Skeletal muscle tissue (tissue), 4 donors: ENCODE data around the gene RPP21. TPM values are rescaled to one million over a fixed set of nuclear protein-coding genes. Genes with fewer than 3 reads are reported as not detected.

Experiments
- H3K27ac ChIP-seq: one replicate; pipeline ENCODE4 v1.7.0; 2013; ENCODE audit warnings: mild to moderate bottlenecking, low read depth, low read length, inconsistent platforms
- H3K27me3 ChIP-seq, 3 donors: one replicate each; pipeline ENCODE4 v1.7.0; 2013; ENCODE audit warnings: low read length in 3 of 3; ENCODE audit not compliant: control insufficient read depth in 3 of 3, insufficient read depth in 3 of 3
- H3K36me3 ChIP-seq, 3 donors: one replicate each; pipeline ENCODE4 v1.7.0; 2013; ENCODE audit warnings: low read length in 3 of 3; ENCODE audit not compliant: control insufficient read depth in 3 of 3, insufficient read depth in 3 of 3
- H3K4me1 ChIP-seq, 3 donors: one replicate each; pipeline ENCODE4 v1.7.0; 2013; ENCODE audit warnings: low read length in 3 of 3, mild to moderate bottlenecking in 3 of 3; ENCODE audit not compliant: control insufficient read depth in 3 of 3, insufficient read depth in 3 of 3
- H3K4me3 ChIP-seq, 3 donors: one replicate each; pipeline ENCODE4 v1.7.0; 2013; ENCODE audit warnings: low read length in 3 of 3
- H3K9ac ChIP-seq, 3 donors: one replicate each; pipeline ENCODE4 v1.7.0; 2013; ENCODE audit warnings: low read length in 3 of 3, mild to moderate bottlenecking in 3 of 3, moderate library complexity in 2 of 3, low read depth in 1 of 3
- H3K9me3 ChIP-seq, 3 donors: one replicate each; pipeline ENCODE4 v1.7.0; 2013; ENCODE audit warnings: low read length in 3 of 3; ENCODE audit not compliant: control insufficient read depth in 3 of 3
- total RNA-seq: library from RNA; depleted of rRNA; stranded (reverse); fragments of >200 nt; gene quantifications from one replicate; pipeline ENCODE4 v1.2.3, GENCODE V29; 2014
- donor health status: Osteomylitis.

Gene RPP21
- total RNA-seq, 1 donor from 2014 or later, result 7.8 TPM

- no peaks in the 10 kb centered on the region for H3K9me3 ChIP-seq
- H3K27me3 ChIP-seq, result no peaks in the 10 kb centered on the region
- no peak overlapping the region for H3K27ac ChIP-seq
- H3K4me1 ChIP-seq, result peaks cover 6 to 8% (median 8%) of the 10 kb centered on the region in 3 donors
- H3K9ac ChIP-seq, result no peak overlapping the region
- H3K36me3 ChIP-seq, result peaks cover 8 to 14% (median 13%) of the 10 kb centered on the region in 3 donors
- H3K4me3 ChIP-seq, result no peak overlapping the region
Measured at GRCh38 chr6:30349421-30350177, 4.6 kb downstream of the RPP21 start.

GRCh38 chr6:30350524-30350923, 5.6 kb downstream of the RPP21 start:
- Histone ChIP-seq H3K27ac (no peak overlapping the region), H3K27me3 (peaks cover 0 to 3% (median 0%) of the 10 kb centered on the region in 3 donors), H3K4me3 (no peak overlapping the region), H3K9me3 (no peaks in the 10 kb centered on the region), H3K36me3 (peaks cover 8 to 14% (median 13%) of the 10 kb centered on the region in 3 donors), H3K4me1 (peaks cover 4 to 8% (median 6%) of the 10 kb centered on the region in 3 donors), H3K9ac (no peak overlapping the region)

GRCh38 chr6:30352550-30352949, 7.6 kb downstream of the RPP21 start:
- H3K27me3 ChIP-seq, result peaks cover 0 to 13% (median 9%) of the 10 kb centered on the region in 3 donors
- no peak overlapping the region for H3K4me3 ChIP-seq
- H3K4me1 ChIP-seq, result no peaks in the 10 kb centered on the region

GRCh38 chr6:30355281-30355680, 10.3 kb downstream of the RPP21 start:
- Histone ChIP-seq H3K27me3 (peaks cover 20 to 33% (median 32%) of the 10 kb centered on the region in 3 donors), H3K9ac (no peak overlapping the region), H3K4me3 (no peak overlapping the region), H3K36me3 (no peaks in the 10 kb centered on the region), H3K4me1 (peaks cover 0 to 4% (median 0%) of the 10 kb centered on the region in 3 donors), H3K27ac (no peak overlapping the region), H3K9me3 (no peaks in the 10 kb centered on the region)

More at GRCh38 chr6:30352550-30352949, 7.6 kb downstream of the RPP21 start:
- Histone ChIP-seq H3K9me3 (no peaks in the 10 kb centered on the region), H3K36me3 (peaks cover 0 to 4% (median 1%) of the 10 kb centered on the region in 3 donors), H3K27ac (no peak overlapping the region), H3K9ac (no peak overlapping the region)

- H3K27me3 ChIP-seq, result peaks cover 23 to 36% (median 35%) of the 10 kb centered on the region in 3 donors
- no peaks in the 10 kb centered on the region for H3K9me3 ChIP-seq
Measured at GRCh38 chr6:30356536-30356935, 11.6 kb downstream of the RPP21 start.

GRCh38 chr6:30357678-30358540, 13.0 kb downstream of the RPP21 start:
- Histone ChIP-seq H3K9ac (no peak overlapping the region), H3K36me3 (no peaks in the 10 kb centered on the region), H3K4me3 (peak overlapping the region in 2 of 3 donors; percentile 43 to 46), H3K4me1 (peaks cover 0 to 4% (median 0%) of the 10 kb centered on the region in 3 donors), H3K27ac (no peak overlapping the region), H3K27me3 (peaks cover 27 to 36% (median 35%) of the 10 kb centered on the region in 3 donors), H3K9me3 (peaks cover 0 to 7% (median 0%) of the 10 kb centered on the region in 3 donors)

More at GRCh38 chr6:30356536-30356935, 11.6 kb downstream of the RPP21 start:
- Histone ChIP-seq H3K4me1 (peaks cover 0 to 4% (median 0%) of the 10 kb centered on the region in 3 donors), H3K9ac (no peak overlapping the region), H3K36me3 (no peaks in the 10 kb centered on the region), H3K27ac (no peak overlapping the region), H3K4me3 (no peak overlapping the region)

- H3K4me3 ChIP-seq, result no peak overlapping the region
Measured at GRCh38 chr6:30359276-30359675, 14.3 kb downstream of the RPP21 start.

GRCh38 chr6:30360139-30360538, 15.2 kb downstream of the RPP21 start:
- H3K9me3 ChIP-seq, result peaks cover 0 to 7% (median 0%) of the 10 kb centered on the region in 3 donors
- H3K27me3 ChIP-seq, result peaks cover 38 to 39% (median 39%) of the 10 kb centered on the region in 3 donors
- no peak overlapping the region for H3K27ac ChIP-seq
- H3K4me1 ChIP-seq, result peaks cover 0 to 4% (median 0%) of the 10 kb centered on the region in 3 donors
- no peaks in the 10 kb centered on the region for H3K36me3 ChIP-seq
- no peak overlapping the region for H3K4me3 ChIP-seq
- no peak overlapping the region for H3K9ac ChIP-seq

More at GRCh38 chr6:30359276-30359675, 14.3 kb downstream of the RPP21 start:
- Histone ChIP-seq H3K27me3 (peaks cover 33 to 39% (median 35%) of the 10 kb centered on the region in 3 donors), H3K9ac (no peak overlapping the region), H3K27ac (no peak overlapping the region), H3K4me1 (peaks cover 0 to 4% (median 0%) of the 10 kb centered on the region in 3 donors), H3K36me3 (no peaks in the 10 kb centered on the region), H3K9me3 (peaks cover 0 to 7% (median 0%) of the 10 kb centered on the region in 3 donors)

- H3K4me1 ChIP-seq, result peaks cover 0 to 4% (median 0%) of the 10 kb centered on the region in 3 donors
- no peak overlapping the region for H3K4me3 ChIP-seq
- H3K9me3 ChIP-seq, result peaks cover 0 to 7% (median 0%) of the 10 kb centered on the region in 3 donors
- H3K27ac ChIP-seq, result no peak overlapping the region
- no peak overlapping the region for H3K9ac ChIP-seq
- H3K36me3 ChIP-seq, result no peaks in the 10 kb centered on the region
- peaks cover 36 to 43% (median 36%) of the 10 kb centered on the region in 3 donors for H3K27me3 ChIP-seq
Measured at GRCh38 chr6:30361661-30362060, 16.7 kb downstream of the RPP21 start.
